Rectal smooth muscle tissue (tissue), 1 donor: ENCODE data around the gene CPAMD8.
"Not testable (repeated sequence)": the region's sequence is repeated elsewhere in the genome, so short reads cannot be mapped to it uniquely, and the experiment has no call there.

Experiments
- H3K27ac ChIP-seq: one replicate; pipeline ENCODE4 v1.7.0; 2013; ENCODE audit warnings: low read depth, low read length, inconsistent platforms
- H3K27me3 ChIP-seq: one replicate; pipeline ENCODE4 v1.7.0; 2013; ENCODE audit warnings: low read length; ENCODE audit not compliant: control insufficient read depth, insufficient read depth
- H3K36me3 ChIP-seq: one replicate; pipeline ENCODE4 v1.7.0; 2013; ENCODE audit warnings: low read length; ENCODE audit not compliant: control insufficient read depth, insufficient read depth
- H3K4me1 ChIP-seq: one replicate; pipeline ENCODE4 v1.7.0; 2013; ENCODE audit warnings: low read length; ENCODE audit not compliant: control insufficient read depth, insufficient read depth
- H3K4me3 ChIP-seq: one replicate; pipeline ENCODE4 v1.7.0; 2013; ENCODE audit warnings: low read length
- H3K9ac ChIP-seq: one replicate; pipeline ENCODE4 v1.7.0; 2013; ENCODE audit warnings: low read length

Gene CPAMD8

DNA sequence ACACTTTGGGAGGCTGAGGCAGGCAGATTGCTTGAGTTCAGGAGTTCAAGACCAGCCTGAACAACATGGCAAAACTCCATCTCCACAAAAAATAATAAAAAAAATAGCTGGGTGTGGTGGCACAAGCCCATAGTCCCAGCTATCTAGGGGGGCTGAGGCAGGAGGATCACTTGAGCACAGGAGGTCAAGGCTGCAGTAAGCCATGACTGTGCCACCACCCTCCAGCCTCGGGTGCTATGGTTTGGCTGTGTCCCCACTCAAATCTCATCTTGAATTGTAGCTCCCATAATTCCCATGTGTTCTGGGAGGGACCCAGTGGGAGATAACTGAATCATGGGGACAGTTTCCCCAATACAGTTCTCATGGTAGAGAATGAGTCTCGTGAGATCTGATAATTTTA, 44.0 kb downstream of the CPAMD8 start:
- not testable (repeated sequence) for H3K4me3 ChIP-seq, H3K9ac ChIP-seq, H3K27me3 ChIP-seq

DNA sequence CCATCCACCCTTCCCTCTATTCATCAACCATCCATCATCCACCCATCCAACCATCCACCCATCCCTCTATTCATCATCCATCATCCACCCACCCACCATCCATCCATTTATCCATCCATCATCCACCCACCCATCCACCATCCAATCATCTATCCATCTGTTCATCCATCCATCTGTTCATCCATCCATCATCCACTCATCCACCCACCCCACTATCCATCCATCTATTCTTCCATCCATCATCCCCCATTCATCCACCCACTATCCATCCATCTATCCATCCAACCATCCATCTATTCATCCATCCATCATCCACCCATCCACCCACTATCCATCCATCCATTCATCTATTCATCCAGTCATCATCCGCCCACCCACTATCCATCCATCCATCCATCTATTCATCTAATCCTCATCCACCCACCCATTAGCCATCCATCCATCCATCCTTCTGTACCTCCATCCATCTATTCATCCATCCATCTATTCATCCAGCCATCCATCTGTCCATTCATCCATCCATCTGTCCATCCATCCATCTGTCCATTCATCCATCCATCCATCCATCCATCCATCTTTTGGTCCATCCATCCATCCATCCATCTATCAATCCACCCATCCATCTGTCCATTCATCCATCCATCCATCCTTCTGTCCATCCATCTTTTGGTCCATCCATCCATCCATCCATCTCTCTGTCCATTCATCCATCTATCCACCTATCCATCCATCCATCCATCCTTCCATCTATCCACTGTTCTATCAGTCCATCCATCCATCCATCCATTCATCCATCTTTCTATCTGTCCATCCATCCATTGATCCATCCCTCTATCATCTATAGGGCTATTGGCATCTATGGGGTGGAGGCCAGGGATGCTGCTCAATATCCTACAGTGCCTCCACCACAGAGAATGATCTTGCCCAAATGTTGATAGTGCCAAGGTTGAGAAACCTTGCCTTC, 47.5 kb downstream of the CPAMD8 start:
- Histone ChIP-seq H3K27me3 (no peaks in the 10 kb centered on the region), H3K36me3 (no peaks in the 10 kb centered on the region), H3K4me1 (no peaks in the 10 kb centered on the region), H3K27ac (no peak overlapping the region), H3K9ac (no peak overlapping the region), H3K4me3 (no peak overlapping the region)

More for the DNA sequence above, 44.0 kb downstream of the CPAMD8 start:
- H3K4me1 ChIP-seq, H3K36me3 ChIP-seq, H3K27ac ChIP-seq: not testable (repeated sequence)

DNA sequence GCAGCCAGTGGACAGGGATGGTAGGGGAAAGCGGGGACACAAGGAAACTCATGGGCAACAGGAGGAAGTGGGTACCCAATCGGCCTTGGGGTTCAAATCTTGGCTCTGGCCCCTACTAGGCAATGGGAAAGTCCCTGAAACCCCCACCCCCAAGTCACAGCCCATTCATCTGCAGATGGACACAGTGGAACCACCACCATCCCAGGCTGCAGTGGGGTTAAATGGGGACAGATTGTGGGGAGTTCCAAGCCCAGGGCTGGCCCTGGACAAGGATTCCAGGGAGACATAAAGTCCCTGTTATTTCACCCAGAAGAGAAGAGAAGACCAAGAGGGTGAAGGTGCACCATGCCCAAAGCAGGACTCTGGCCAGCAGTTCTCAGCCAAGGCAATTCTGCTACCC, 48.5 kb downstream of the CPAMD8 start:
- no peaks in the 10 kb centered on the region for H3K4me1 ChIP-seq
- no peak overlapping the region for H3K4me3 ChIP-seq
- H3K36me3 ChIP-seq: no peaks in the 10 kb centered on the region
- H3K9ac ChIP-seq: no peak overlapping the region
- H3K27me3 ChIP-seq: no peaks in the 10 kb centered on the region
- no peak overlapping the region for H3K27ac ChIP-seq

DNA sequence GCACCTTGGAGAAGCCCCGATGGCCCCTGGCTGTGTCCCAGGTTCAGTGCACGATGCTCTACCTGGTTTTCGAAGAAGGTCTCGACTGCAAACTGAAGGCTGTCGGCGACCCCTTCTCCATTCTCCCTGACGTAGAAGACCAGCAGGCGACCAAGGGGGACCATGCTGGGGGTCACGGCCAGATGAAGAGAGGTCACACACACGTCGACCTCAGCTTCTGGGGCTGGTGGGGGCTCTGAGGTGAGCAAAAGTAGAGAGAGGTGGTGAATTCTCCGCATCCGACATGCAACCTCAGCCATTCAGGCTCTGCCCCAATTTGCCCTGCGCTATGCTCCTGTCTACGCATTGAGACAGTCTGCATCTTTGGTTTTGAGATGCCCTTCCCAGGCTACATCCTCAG, 49.3 kb downstream of the CPAMD8 start:
- Histone ChIP-seq H3K4me3 (no peak overlapping the region), H3K36me3 (no peaks in the 10 kb centered on the region), H3K27ac (no peak overlapping the region), H3K27me3 (no peaks in the 10 kb centered on the region), H3K4me1 (no peaks in the 10 kb centered on the region), H3K9ac (no peak overlapping the region)

DNA sequence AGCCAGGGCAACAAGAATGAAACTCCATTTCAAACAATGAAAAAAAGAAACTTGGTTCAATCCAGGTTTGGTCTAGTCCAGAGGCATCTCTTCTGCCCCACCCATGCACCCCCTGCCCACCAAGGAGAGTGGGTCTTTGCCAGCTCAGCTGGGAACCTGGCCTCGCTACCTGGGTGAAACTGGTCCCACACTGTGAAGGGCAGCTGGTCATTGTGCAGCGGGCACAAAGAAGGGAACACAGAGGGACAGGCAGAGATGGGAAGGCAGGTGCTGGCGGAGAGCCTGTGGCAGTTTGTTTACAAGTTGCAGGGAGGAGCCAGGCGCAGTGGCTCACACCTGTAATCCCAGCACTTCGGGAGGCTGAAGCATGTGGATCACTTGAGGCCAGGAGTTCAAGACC, 50.2 kb downstream of the CPAMD8 start:
- Histone ChIP-seq H3K9ac (no peak overlapping the region), H3K36me3 (no peaks in the 10 kb centered on the region), H3K27ac (no peak overlapping the region), H3K27me3 (no peaks in the 10 kb centered on the region), H3K4me1 (no peaks in the 10 kb centered on the region), H3K4me3 (no peak overlapping the region)

DNA sequence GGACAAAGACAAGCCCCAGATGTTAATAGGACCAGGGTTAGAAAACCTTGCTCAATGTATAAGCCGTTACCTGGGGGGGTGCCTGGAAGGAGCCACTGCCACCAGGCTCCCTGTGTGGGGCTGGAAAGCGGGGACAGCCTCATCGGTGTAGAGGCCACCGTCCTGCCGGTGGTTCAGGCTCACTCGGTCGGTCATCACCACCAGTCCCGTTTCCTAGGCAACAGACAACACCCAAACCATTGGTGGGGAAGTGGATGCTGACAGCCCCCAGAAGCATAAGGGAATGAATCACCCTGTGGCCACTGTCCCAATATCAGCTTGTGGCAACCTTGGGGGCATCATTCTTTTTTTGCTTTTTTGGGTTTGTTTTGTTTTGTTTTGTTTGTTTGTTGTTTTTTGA, 55.8 kb downstream of the CPAMD8 start:
- H3K4me1 ChIP-seq: no peaks in the 10 kb centered on the region
- H3K27ac ChIP-seq: no peak overlapping the region
- no peaks in the 10 kb centered on the region for H3K36me3 ChIP-seq
- no peaks in the 10 kb centered on the region for H3K27me3 ChIP-seq
- no peak overlapping the region for H3K9ac ChIP-seq
- no peak overlapping the region for H3K4me3 ChIP-seq

DNA sequence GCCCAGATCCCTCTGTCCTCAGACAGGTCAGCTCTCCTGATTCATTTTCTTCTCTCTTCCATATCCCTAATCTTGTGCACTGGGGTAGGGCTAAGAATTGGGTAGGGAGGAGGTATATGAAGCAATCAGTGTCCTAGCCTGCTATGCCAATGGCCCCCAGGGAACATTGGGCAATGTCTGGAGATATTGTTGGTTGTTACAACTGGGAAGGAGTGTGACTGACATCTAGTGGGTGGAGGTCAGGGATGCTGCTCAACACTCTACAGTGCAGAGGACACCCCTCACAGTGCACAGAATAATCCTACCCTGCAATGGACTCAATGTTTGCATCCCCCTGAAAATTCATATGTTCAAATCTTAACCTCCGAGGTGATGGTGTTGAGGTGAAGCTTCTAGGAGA, 57.5 kb downstream of the CPAMD8 start:
- Histone ChIP-seq H3K27me3 (no peaks in the 10 kb centered on the region), H3K36me3 (no peaks in the 10 kb centered on the region), H3K4me3 (no peak overlapping the region), H3K4me1 (no peaks in the 10 kb centered on the region), H3K9ac (no peak overlapping the region), H3K27ac (no peak overlapping the region)

DNA sequence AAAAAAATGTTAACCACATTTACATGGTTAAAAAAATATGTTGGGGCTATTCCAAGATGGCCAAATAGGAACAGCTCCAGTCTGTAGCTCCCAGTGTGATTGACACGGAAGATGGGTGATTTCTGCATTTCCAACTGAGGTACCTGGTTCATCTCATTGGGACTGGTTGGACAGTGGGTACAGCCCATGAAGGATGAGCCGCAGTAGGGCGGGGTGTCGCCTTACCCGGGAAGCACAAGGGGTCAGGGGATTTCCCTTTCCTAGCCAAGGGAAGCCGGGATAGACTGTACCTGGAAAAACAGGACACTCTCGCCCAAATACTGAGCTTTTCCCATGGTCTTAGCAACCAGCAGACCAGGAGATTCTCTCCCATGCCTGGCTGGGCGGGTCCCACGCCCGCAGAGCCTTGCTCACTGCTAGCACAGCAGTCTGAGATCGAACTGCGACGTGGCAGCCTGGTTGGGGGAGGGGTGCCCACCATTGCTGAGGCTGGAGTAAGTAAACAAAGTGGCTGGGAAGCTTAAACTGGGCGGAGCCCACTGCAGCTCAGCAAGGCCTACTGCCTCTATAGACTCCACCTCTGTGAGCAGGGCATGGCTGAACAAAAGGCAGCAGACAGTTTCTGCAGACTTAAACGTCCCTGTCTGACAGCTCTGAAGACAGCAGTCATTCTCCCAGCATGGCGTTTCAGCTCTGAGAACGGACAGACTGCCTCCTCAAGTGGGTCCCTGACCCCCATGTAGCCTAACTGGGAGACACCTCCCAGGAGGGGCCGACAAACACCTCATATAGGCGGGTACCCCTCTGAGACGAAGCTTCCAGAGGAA, 65.4 kb downstream of the CPAMD8 start:
- H3K27me3 ChIP-seq, H3K9ac ChIP-seq, H3K27ac ChIP-seq, H3K36me3 ChIP-seq, H3K4me1 ChIP-seq, H3K4me3 ChIP-seq: not testable (repeated sequence)

DNA sequence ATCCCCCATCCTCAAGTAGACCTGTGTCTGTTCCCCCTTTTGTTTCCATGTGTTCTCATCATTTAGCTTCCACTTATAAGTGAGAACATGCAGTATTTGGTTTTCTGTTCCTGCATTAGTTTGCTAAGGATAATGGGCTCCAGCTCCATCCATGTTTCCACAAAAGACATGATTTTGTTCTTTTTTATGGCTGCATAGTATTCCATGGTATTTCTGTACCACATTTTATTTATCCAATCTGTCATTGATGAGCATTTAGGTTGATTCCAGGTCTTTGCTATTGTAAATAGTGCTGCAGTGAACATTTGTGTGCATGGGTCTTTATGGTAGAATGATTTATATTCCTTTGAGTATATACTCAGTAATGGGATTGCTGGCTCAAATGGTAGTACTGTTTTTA, 68.3 kb downstream of the CPAMD8 start:
- H3K9ac ChIP-seq, H3K4me3 ChIP-seq, H3K4me1 ChIP-seq, H3K27me3 ChIP-seq, H3K27ac ChIP-seq, H3K36me3 ChIP-seq: not testable (repeated sequence)

DNA sequence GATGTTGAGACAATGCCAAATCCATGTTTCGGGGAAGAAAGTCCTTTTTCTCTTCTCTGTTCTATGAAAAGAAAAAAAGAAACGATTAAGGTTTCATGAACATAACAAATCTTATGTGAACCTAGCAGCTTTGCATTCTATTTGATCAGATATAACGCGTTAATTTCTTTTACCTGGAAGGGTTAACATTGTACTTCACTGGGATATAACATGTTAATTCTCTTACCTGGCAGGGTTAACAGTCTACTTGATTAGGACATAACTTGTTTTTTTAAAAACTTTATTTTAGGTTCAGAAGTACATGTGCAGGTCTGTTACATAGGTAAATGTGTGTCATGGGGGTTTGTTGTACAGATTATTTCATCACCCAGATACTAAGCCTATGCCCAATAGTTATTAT, 68.8 kb downstream of the CPAMD8 start:
- no peaks in the 10 kb centered on the region for H3K27me3 ChIP-seq
- no peaks in the 10 kb centered on the region for H3K4me1 ChIP-seq
- no peaks in the 10 kb centered on the region for H3K36me3 ChIP-seq
- no peak overlapping the region for H3K9ac ChIP-seq
- no peak overlapping the region for H3K27ac ChIP-seq
- H3K4me3 ChIP-seq: no peak overlapping the region

DNA sequence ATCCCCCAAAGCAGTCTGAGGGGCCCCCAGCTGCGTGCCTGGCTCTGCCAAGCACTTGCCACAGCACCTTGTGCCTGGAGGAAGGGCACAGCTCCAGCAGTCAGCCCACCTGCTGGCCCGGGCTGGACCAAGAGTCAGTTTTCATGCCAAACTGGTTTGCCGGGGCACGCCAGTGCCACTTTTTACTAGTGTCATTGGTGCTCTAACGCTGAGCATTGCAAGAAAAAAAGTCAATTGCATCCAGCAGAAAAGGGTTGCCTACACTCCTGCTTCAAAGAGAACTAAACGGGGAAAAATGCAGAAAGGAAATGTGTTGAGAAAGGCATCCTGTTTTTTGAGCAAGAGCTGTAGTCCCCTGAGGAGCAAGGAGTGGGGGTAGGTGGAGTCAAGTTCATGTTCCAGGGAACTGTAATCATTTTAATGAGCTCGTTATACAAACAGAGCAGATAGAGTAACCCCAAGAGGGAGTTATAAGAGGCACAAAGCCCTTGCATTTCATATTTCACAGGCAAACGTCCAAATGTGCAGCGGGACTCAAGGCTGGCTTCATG, 69.4 kb downstream of the CPAMD8 start:
- Histone ChIP-seq H3K27ac (no peak overlapping the region), H3K36me3 (no peaks in the 10 kb centered on the region), H3K4me1 (no peaks in the 10 kb centered on the region), H3K9ac (no peak overlapping the region), H3K4me3 (no peak overlapping the region), H3K27me3 (no peaks in the 10 kb centered on the region)

DNA sequence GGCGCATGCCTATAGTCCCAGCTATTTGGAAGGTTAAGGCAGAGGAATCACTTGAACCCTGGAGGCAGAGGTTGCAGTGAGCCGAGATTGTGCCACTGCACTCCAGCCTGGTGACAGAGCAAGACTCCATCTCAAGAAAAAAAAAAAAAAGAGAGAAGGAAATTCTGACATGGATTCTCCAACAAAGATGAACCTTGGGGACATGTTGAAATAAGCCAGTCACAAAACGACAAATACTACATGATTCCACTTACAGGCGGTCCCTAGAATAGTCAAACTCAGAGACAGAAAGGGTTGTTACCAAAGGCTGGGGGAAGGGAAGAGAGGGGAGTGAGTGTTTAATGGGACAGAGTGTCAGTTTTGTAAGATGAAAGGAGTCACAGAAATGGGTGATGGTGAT, 71.4 kb downstream of the CPAMD8 start:
- H3K9ac ChIP-seq: no peak overlapping the region
- no peaks in the 10 kb centered on the region for H3K27me3 ChIP-seq
- no peaks in the 10 kb centered on the region for H3K4me1 ChIP-seq
- no peaks in the 10 kb centered on the region for H3K36me3 ChIP-seq
- no peak overlapping the region for H3K4me3 ChIP-seq
- no peak overlapping the region for H3K27ac ChIP-seq
